Measurements from ENCODE around the gene SSR2. TPM values are rescaled to one million over a fixed set of nuclear protein-coding genes. Genes with fewer than 3 reads are reported as not detected.
A peak's percentile ranks its signal among the peaks of the same experiment; 100 is the strongest.

Gene SSR2
- total RNA-seq, 1 donor from 2014 or later, result 236 TPM

DNA sequence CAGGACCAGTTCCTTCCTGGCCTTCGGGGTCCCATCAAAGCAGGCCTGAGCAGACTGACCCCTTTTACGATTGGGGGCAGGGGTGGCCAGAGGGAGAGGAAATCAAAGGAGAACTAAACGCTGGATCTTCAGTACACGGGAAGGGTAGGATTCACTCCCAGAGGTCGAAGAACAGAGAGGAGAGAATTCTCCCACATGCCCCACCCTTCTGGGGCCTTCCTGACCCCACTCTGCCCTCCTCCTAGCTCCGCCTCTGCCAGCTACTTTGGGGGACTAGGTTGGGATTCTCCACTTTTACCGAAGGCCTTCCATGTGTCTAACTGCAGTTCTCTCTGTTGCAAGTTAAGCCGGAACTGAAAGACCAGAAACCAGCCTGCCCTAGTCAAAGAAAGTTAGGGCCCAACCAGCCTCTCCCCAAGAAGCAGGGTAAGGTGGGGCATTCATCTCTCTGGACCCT, 41.8 kb downstream of the SSR2 start:
- H2AFZ ChIP-seq (ENCODE audit: low read depth, low read length), result peak overlapping the region; percentile 65

DNA sequence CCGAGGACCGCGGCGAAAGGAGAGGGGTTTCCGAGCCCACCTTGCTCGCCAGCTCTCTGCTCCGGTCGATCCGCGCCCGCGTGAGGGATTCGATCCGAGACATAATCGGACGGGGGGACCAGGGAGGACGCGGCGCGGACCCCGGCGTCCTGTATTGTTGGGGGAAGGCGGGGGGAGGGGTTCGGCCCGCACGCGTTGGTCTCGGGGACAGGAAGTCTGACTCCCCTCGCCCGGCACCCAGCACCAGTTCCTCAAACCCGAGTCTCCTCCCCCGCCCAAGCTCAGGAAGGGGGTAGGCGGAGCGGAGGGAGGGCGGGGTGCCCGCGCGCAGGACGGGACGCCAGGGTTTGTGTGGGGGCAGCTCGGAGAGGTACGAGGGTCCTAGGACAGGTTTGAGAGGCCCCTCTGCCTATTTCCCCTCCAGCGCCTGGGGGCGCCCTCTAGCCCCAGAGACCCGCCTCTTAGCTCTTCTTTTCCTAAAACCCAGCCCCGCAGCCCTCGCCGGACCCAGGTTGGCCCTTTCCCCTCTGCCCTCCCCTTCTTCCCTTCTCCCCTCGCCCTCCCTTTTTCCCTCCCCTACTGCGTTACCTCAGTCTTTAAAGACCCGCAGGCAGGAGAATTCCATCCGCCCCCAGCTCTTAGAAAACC, 42.3 kb downstream of the SSR2 start, which contains the start of gene ARHGEF2:
TSS of gene ARHGEF2 (minus strand) at position 223 of the 648 bp plus-strand sequence. CDS start at position 103, 120 bp downstream.
- Histone ChIP-seq H3K27me3 (ENCODE audit: insufficient read depth, low read length) (no peaks in the 10 kb centered on the region), H2AFZ (ENCODE audit: low read depth, low read length) (peak within 1 kb of the TSS; percentile 65), H3K4me1 (ENCODE audit: insufficient read depth, low read length) (peaks cover 80% of the 10 kb centered on the region), H3K4me3 (ENCODE audit: insufficient read depth, low read depth, low read length) (peak within 1 kb of the TSS; percentile 81), H3K4me2 (ENCODE audit: low read length) (peak within 1 kb of the TSS; percentile 96), H3K79me2 (ENCODE audit: insufficient read depth, low read length) (peaks cover 88% of the 10 kb centered on the region), H3K9me3 (ENCODE audit: insufficient read depth, low read depth, low read length) (no peaks in the 10 kb centered on the region), H3K36me3 (ENCODE audit: insufficient read depth, low read length) (no peaks in the 10 kb centered on the region), H4K20me1 (ENCODE audit: insufficient read depth, low read length) (peaks cover 42% of the 10 kb centered on the region), H3K9ac (ENCODE audit: low read length) (peak within 1 kb of the TSS; percentile 94), H3K27ac (ENCODE audit: low read depth, low read length) (peak within 1 kb of the TSS; percentile 93)
- Mint-ChIP-seq H3K4me3 (ENCODE audit: unreplicated experiment) (peak within 1 kb of the TSS; percentile 95), H3K4me1 (ENCODE audit: low read depth, unreplicated experiment) (peaks cover 63% of the 10 kb centered on the region), H3K27ac (ENCODE audit: unreplicated experiment) (peak within 1 kb of the TSS; percentile 90), H3K27me3 (ENCODE audit: low read depth, unreplicated experiment) (no peaks in the 10 kb centered on the region), H3K36me3 (ENCODE audit: low read depth, unreplicated experiment) (peaks cover 4% of the 10 kb centered on the region), H3K9me3 (ENCODE audit: unreplicated experiment) (no peaks in the 10 kb centered on the region)
- TF ChIP-seq, protein P1, sequence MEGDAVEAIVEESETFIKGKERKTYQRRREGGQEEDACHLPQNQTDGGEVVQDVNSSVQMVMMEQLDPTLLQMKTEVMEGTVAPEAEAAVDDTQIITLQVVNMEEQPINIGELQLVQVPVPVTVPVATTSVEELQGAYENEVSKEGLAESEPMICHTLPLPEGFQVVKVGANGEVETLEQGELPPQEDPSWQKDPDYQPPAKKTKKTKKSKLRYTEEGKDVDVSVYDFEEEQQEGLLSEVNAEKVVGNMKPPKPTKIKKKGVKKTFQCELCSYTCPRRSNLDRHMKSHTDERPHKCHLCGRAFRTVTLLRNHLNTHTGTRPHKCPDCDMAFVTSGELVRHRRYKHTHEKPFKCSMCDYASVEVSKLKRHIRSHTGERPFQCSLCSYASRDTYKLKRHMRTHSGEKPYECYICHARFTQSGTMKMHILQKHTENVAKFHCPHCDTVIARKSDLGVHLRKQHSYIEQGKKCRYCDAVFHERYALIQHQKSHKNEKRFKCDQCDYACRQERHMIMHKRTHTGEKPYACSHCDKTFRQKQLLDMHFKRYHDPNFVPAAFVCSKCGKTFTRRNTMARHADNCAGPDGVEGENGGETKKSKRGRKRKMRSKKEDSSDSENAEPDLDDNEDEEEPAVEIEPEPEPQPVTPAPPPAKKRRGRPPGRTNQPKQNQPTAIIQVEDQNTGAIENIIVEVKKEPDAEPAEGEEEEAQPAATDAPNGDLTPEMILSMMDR (IDR thresholded peaks at IDR 0.05; ENCODE audit: insufficient read depth, low read depth, low read length), result no peak
- no peak for TF ChIP-seq EZH2 (IDR thresholded peaks at IDR 0.05; ENCODE audit: insufficient read depth, low read length)
- FAIRE-seq (no peak), DNase-seq (ENCODE audit: low read depth) (peak; percentile 58)

More for the DNA sequence above, 41.8 kb downstream of the SSR2 start:
- Histone ChIP-seq H3K4me1 (ENCODE audit: insufficient read depth, low read length) (peaks cover 86% of the 10 kb centered on the region), H3K36me3 (ENCODE audit: insufficient read depth, low read length) (no peaks in the 10 kb centered on the region), H3K4me3 (ENCODE audit: insufficient read depth, low read depth, low read length) (peak overlapping the region; percentile 81), H3K4me2 (ENCODE audit: low read length) (peak overlapping the region; percentile 96), H3K9ac (ENCODE audit: low read length) (peak overlapping the region; percentile 94), H3K9me3 (ENCODE audit: insufficient read depth, low read depth, low read length) (no peaks in the 10 kb centered on the region), H4K20me1 (ENCODE audit: insufficient read depth, low read length) (peaks cover 37% of the 10 kb centered on the region), H3K27ac (ENCODE audit: low read depth, low read length) (peak overlapping the region; percentile 93), H3K79me2 (ENCODE audit: insufficient read depth, low read length) (peaks cover 83% of the 10 kb centered on the region), H3K27me3 (ENCODE audit: insufficient read depth, low read length) (no peaks in the 10 kb centered on the region)
- FAIRE-seq (no peak), DNase-seq (ENCODE audit: low read depth) (no peak)
- Mint-ChIP-seq H3K27me3 (ENCODE audit: low read depth, unreplicated experiment) (no peaks in the 10 kb centered on the region), H3K27ac (ENCODE audit: unreplicated experiment) (peak overlapping the region; percentile 90), H3K9me3 (ENCODE audit: unreplicated experiment) (no peaks in the 10 kb centered on the region), H3K4me1 (ENCODE audit: low read depth, unreplicated experiment) (peaks cover 61% of the 10 kb centered on the region), H3K4me3 (ENCODE audit: unreplicated experiment) (peak overlapping the region; percentile 95), H3K36me3 (ENCODE audit: low read depth, unreplicated experiment) (peaks cover 4% of the 10 kb centered on the region)
- TF ChIP-seq, protein P1 (IDR thresholded peaks at IDR 0.05; ENCODE audit: insufficient read depth, low read depth, low read length), result no peak
- TF ChIP-seq EZH2 (IDR thresholded peaks at IDR 0.05; ENCODE audit: insufficient read depth, low read length), result no peak
